AG08396 (cell line): ENCODE results near the gene MYO16.
A peak's percentile ranks its signal among the peaks of the same experiment; 100 is the strongest.

ENCODE experiments used
- DNase-seq: peaks from one replicate; pipeline ENCODE4 v3.0.0; 2012; ENCODE audit warnings: low spot score, mixed read lengths

MYO16 gene

DNA sequence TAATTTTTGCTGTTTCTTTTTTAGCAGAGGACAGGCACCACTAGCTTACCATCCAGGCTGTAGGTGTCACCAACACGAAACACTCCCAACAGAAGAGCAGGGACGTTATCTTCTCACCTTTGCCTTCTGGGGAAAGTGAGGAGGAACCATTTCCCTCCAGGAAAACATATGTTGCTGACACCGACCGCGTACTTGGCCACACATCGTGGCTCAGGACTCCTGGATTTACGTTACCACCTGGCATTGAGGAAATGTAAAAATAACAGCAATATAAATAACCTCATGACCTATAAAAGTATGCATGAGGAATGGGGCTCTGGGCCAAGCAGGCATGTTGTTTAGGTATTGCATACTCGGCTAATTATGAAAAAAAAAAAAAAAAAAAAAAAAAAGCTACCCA is 525.1 kb downstream of the MYO16 start:
- DNase-seq: no peak

- DNase-seq: peak; percentile 41
These were observed 525.8 kb downstream of the MYO16 start for GRCh38 chr13:109154966-109155761.

DNA sequence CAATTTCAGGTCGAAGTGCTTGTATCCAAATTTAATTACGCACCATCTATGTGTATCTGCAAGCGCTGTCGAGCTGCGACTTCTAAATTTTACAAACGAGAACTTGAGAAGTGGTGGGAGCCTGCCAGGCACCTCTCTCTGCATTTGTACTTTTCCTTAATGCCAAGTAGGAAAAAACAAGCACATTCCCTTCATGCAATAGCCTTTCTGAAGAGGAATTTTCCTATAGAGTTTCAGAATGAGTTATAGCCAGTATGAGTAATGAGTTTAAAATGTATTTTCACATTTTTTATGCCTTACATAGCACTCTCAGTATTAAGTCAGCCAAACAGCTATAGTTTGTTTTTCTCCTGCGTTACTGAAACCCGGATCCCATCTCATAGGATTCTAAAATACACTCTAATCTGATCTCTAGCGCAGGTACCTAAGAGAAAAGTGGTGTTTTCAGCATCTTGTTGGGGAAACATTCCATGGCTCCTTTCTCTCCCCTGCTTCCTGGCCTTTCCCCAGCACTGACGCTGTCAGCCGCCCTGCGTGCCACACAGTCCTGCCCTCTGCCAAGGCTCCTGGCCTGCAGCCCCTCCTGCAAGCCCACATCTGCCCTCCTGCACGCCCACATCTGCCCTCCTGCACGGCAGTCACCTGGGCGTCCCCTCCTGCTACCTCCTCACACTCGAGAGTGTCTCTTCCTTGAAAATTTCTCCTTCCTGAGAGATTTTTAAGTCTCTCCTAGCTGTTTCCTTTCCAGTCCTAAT is 526.9 kb downstream of the MYO16 start:
- DNase-seq: peak; percentile 40

DNA sequence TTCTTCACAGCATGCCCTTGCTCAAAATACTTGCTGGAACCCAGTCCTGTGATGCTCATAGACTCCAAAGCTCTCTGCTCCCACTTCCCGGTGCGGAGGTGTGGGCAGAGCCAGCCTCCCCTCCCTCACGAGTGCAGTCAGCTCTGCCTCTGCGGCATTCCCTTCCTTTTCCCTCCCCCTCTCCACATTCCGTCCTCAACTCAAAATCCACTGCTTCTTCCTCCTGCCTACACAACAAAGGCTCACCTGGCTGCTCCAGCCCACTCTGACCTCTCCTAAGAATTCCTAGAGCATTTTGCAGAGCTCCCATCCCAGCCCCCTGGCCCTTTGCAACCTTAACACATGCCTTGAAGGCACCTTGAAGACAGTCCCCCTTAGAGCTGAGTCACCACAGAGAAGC is 527.9 kb downstream of the MYO16 start:
- DNase-seq: no peak

- no peak for DNase-seq
These were observed 529.0 kb downstream of the MYO16 start for GRCh38 chr13:109158383-109158782.

GRCh38 chr13:109159650-109160309 is 530.4 kb downstream of the MYO16 start:
- DNase-seq: no peak

- DNase-seq: no peak
These were observed 530.9 kb downstream of the MYO16 start for GRCh38 chr13:109160357-109160756.

- no peak for DNase-seq
These were observed 531.7 kb downstream of the MYO16 start for GRCh38 chr13:109160887-109161669.

- no peak for DNase-seq
These were observed 533.0 kb downstream of the MYO16 start for GRCh38 chr13:109162248-109163036.

- DNase-seq: no peak
These were observed 533.6 kb downstream of the MYO16 start for GRCh38 chr13:109163037-109163379.

- DNase-seq: no peak
These were observed 536.0 kb downstream of the MYO16 start for GRCh38 chr13:109165417-109165904.

- no peak for DNase-seq
These were observed 537.4 kb downstream of the MYO16 start for GRCh38 chr13:109166804-109167203.

GRCh38 chr13:109172136-109172535 is 542.7 kb downstream of the MYO16 start:
- DNase-seq: no peak

GRCh38 chr13:109175666-109176065 is 546.3 kb downstream of the MYO16 start:
- DNase-seq: no peak

DNA sequence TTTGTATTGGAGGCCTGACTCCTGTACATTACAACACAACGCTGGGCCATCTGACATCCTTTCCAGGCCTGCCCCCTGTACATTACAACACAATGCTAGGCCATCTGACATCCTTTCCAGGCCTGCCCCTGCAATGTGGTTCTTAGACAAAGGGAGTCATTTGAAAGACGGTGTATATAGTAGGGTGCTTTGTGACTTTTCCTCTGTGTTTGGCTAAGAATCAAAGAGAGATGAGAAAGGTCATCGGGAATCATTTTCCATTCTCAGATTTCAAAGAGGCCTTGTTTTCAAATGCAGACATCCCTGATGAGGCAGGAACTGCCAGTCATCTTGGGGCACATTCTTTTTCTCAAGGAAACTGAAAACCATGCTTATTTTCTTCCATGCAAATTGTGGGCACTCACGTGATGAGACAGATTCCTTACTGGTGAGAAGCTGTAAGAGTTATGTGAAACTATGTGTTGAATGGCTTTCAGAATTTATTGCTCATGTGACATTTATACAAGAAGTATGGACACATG is 551.6 kb downstream of the MYO16 start:
- DNase-seq: peak; percentile 54

DNA sequence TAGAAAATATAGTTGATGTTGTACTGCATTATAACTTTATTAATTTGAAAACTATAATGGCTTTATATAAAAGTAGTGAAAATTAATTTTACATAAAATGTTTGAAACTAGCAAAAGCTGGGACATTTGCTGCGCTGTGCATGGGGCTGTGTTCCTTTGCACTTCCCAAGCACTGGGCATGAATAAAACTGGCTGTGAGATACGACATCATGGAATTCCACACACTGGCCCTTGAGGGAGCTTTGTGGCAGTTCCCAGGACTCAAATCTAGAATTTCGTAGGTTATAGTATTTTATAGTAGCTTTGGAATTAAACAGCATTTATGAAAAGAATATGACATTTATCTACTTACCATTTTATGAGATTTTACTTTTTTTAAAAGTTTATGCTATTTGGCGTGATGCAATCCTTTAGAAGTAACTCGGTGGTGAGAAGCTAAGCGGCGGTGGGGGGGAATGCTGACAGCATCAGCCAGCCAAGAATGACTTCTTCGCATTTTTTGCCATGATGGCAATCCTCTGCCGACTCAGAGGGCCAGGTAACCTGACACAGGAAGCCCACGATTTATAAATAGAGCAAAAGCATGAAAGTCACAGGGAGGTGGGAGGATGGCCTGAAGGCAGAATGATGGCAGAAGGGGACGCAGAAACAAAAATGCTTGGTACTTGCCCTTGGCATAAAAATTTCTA is 553.5 kb downstream of the MYO16 start:
- no peak for DNase-seq

DNA sequence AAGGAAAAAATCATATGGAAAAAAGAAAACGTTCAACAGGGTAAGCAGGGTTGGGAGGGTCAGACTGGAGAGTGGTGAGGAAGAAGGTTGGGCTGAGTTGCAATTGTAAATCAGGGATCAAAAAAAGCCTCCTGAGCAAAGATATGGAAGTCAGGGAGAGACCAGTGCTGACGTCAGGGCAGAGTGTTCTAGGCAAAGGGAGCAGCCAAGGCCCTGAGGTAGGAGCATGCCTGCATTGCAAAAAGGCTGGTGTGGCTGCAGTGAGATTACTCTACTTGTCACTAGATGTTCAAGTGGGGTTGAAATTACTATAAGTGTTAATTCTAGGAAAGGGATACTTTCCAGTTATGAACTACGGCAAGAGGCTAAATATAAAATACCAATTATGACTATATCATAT is 562.0 kb downstream of the MYO16 start:
- no peak for DNase-seq

GRCh38 chr13:109192306-109192705 is 562.9 kb downstream of the MYO16 start:
- DNase-seq: no peak

GRCh38 chr13:109196948-109197347 is 567.5 kb downstream of the MYO16 start:
- DNase-seq: no peak

DNA sequence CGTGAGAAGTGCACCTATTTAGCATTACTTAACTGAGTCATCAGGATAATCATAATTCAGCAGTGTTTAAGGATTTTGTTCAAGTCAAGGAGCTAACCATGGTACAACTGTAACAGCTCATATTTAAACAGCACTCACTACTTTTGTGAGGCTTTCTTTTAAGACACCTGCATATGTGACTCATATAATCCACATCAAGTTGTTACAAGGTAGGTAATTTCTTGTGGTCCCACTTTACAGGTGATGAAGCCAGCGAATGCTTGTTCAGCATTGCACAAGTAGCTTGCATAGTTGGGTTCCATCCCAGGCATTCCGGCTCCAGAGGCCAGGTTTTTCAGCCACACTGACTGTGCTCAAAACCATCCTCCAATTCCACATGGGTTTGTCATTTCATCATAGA is 569.2 kb downstream of the MYO16 start:
- no peak for DNase-seq
